ENCODE data around the gene PIP5K1A. TPM values are rescaled to one million over a fixed set of nuclear protein-coding genes. Genes with fewer than 3 reads are reported as not detected.

PIP5K1A gene
- total and polyA plus RNA-seq, 9 of the 15 experiments (the other 6 are each of a cell fraction or from before 2014, with no cell fraction given), result 1.9 to 42.4 (median 18.8) TPM

DNA sequence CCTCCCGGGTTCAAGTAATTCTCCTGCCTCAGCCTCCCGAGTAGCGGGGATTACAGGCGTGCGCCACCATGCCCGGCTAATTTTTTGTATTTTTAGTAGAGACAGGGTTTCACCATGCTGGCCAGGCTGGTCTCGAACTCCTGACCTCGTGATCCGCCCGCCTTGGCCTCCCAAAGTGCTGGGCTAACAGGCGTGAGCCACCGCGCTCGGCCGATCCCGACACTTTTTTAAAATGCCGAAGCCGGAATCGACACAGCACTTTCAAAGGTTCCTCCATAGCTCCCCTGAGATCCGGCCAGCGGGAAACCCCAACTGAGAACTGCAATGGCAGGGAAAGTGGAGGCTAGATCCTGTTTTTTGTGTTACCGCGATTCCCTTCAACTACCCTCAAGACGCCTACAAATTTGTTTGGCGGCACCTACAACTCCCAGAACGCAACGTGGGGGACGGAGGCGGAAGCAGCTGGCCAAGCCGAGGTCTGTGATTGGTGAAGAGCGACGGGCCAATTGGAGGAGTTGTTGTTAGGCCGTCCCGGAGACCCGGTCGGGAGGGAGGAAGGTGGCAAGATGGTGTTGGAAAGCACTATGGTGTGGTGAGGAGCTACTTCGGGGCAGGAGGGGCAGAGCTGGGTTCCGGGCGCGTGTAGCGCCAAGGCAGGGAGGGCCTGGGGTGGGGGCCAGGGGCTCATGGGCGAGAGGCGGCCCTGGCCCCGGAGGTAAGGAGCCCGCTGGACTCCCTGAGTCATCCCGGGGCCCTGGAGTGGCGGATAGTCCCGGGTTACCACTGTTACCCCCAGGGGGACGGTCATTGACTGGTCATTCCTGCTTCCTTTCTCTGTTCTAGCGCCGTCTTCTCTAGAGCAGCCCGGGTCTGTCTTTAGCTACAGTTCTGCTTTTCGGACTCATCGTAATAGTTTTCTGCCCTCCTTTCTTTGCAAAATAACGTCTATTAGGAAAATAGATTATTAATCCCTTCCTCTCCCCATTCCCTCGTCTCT is 56.2 kb downstream of the PIP5K1A start, which contains the start of gene PSMD4:
Gene PSMD4, plus strand, starts transcription at position 518 of the 997 bp plus-strand sequence. Its CDS starts 49 bp downstream, at position 567.
- in situ Hi-C loops (cut with MboI) (no loop called here), intact Hi-C loops (cut with micrococcal nuclease) (loop anchor here (2.0 kb wide), 1 partner anchor 26 kb away; no protein-coding TSS in a partner anchor)
- Histone ChIP-seq H4K20me1 (replicated peaks; ENCODE audit: control insufficient read depth, insufficient read depth, low read length) (no peaks in the 10 kb centered on the region), H2AFZ (ENCODE audit: low read depth, low read length) (peak within 1 kb of the TSS; percentile 98), H3K79me2 (ENCODE audit: control insufficient read depth, insufficient read depth, low read length) (peaks cover 51% of the 10 kb centered on the region), H3K4me2 (ENCODE audit: insufficient read depth, low read length) (peak within 1 kb of the TSS; percentile 84), H3K27me3 (ENCODE audit: control insufficient read depth in 2 of 2, insufficient read depth in 2 of 2, low read length in 2 of 2) (no peaks in the 10 kb centered on the region), H3K36me3 (ENCODE audit: control insufficient read depth, insufficient read depth, low read length) (peaks cover 13% of the 10 kb centered on the region; the same call in 1 of the 3 replicates), H3K4me3 (peak within 1 kb of the TSS; percentile 58), H3K27ac (ENCODE audit: extremely low read depth, low read depth, low read length) (peak within 1 kb of the TSS; percentile 83), H3K9ac (ENCODE audit: insufficient read depth in 1 of 2, low read depth in 2 of 2, low read length in 2 of 2) (peak within 1 kb of the TSS; percentile 90 to 92), H3K9me3 (replicated peaks; ENCODE audit: control insufficient read depth, insufficient read depth, low read depth, low read length) (no peaks in the 10 kb centered on the region), H3K9me1 (ENCODE audit: control insufficient read depth, insufficient read depth, low read length) (no peaks in the 10 kb centered on the region), H3K4me1 (replicated peaks in 1 of 2; ENCODE audit: control insufficient read depth in 2 of 2, insufficient read depth in 2 of 2, low read length in 2 of 2) (peaks cover 0 to 4% of the 10 kb centered on the region in 2 experiments; a peak in 2 of 5 replicates)
- ChIA-PET CTCF (ENCODE audit: low intra/inter-chr PET ratio) (interaction anchor here (0.8 kb wide), 1 partner anchor 58 kb away, joined by 3 read pairs; no protein-coding TSS in a partner anchor), POLR2A (interaction anchor here (0.5 to 1.8 kb wide), 16 partner anchors 10 to 342 kb away, joined by 3 to 11 read pairs (median 4); partner anchors contain the start of genes C1orf56, SELENBP1, VPS72 and ZNF687)
- 29% methylated on average over 55 of the region's 56 CpGs for WGBS (ENCODE audit: insufficient coverage, low coverage, missing lambda C conversion rate)
- FAIRE-seq (peak; percentile 99), ATAC-seq (peak; percentile 97), DNase-seq (ENCODE audit: extremely low read depth in 1 of 4, low spot score in 3 of 4) (peak; percentile 98 to 100 (median 99))
- TSS peak; percentile 83 for BruUV-seq (replicated peaks)
- TF ChIP-seq MTA3 (IDR thresholded peaks at IDR 0.05; ENCODE audit: borderline replicate concordance) (peak; percentile 65; the same call in 1 of the 2 replicates), RFX1 (IDR thresholded peaks at IDR 0.05) (peak; percentile 46; the same call in 1 of the 2 replicates), KDM5B (IDR thresholded peaks at IDR 0.05; ENCODE audit: insufficient replicate concordance, low read depth, low read length) (peak; percentile 95), YY1 (IDR thresholded peaks at IDR 0.05; ENCODE audit: borderline replicate concordance in 1 of 3, control insufficient read depth in 1 of 3, extremely low read depth in 1 of 3, insufficient read depth in 3 of 3, insufficient read length in 1 of 3, insufficient replicate concordance in 2 of 3, low read depth in 1 of 3, low read length in 2 of 3) (peak; percentile 34 to 88 (median 80)), BDP1 (IDR thresholded peaks at IDR 0.05; ENCODE audit: insufficient read depth, insufficient read length) (no peak), EGR1 (conservative IDR thresholded peaks at IDR 0.05) (peak; percentile 82), YBX1 (IDR thresholded peaks at IDR 0.05) (no peak), THRAP3 (IDR thresholded peaks at IDR 0.05; ENCODE audit: borderline replicate concordance) (peak; percentile 100), ADNP (tag; IDR thresholded peaks at IDR 0.05) (0 out of 2 replicates have a peak, but pooled peaks have one; percentile 48), TAL1 (IDR thresholded peaks at IDR 0.05) (no peak), RBM25 (IDR thresholded peaks at IDR 0.05; ENCODE audit: low read depth, low read length, severe bottlenecking) (peak; percentile 89), DACH1 (IDR thresholded peaks at IDR 0.05; ENCODE audit: partially characterized antibody) (peak; percentile 79), ZNF354B (CRISPR knock-in tag; IDR thresholded peaks at IDR 0.05) (no peak), JUN (IDR thresholded peaks at IDR 0.05; ENCODE audit: borderline replicate concordance, low read depth, low read length) (no peak; the same call in 1 of the 2 replicates), JUN (CRISPR knock-in tag; IDR thresholded peaks at IDR 0.05; ENCODE audit: borderline replicate concordance) (no peak), ZNF507 (tag; conservative IDR thresholded peaks at IDR 0.05) (no peak), MAFK (IDR thresholded peaks at IDR 0.05; ENCODE audit: low read length) (no peak)
- TF ChIP-seq, protein P1, sequence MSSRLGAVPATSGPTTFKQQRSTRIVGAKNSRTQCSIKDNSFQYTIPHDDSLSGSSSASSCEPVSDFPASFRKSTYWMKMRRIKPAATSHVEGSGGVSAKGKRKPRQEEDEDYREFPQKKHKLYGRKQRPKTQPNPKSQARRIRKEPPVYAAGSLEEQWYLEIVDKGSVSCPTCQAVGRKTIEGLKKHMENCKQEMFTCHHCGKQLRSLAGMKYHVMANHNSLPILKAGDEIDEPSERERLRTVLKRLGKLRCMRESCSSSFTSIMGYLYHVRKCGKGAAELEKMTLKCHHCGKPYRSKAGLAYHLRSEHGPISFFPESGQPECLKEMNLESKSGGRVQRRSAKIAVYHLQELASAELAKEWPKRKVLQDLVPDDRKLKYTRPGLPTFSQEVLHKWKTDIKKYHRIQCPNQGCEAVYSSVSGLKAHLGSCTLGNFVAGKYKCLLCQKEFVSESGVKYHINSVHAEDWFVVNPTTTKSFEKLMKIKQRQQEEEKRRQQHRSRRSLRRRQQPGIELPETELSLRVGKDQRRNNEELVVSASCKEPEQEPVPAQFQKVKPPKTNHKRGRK (tag; IDR thresholded peaks at IDR 0.05), result no peak
- TF ChIP-seq, protein P2, sequence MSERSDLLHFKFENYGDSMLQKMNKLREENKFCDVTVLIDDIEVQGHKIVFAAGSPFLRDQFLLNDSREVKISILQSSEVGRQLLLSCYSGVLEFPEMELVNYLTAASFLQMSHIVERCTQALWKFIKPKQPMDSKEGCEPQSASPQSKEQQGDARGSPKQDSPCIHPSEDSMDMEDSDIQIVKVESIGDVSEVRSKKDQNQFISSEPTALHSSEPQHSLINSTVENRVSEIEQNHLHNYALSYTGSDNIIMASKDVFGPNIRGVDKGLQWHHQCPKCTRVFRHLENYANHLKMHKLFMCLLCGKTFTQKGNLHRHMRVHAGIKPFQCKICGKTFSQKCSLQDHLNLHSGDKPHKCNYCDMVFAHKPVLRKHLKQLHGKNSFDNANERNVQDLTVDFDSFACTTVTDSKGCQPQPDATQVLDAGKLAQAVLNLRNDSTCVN (CRISPR knock-in tag; IDR thresholded peaks at IDR 0.05), result no peak

Measured in K562 (cell line).